GM19025 (cell line): ENCODE data around the gene TBCCD1.
A peak's percentile ranks its signal among the peaks of the same experiment; 100 is the strongest.
"Not testable (repeated sequence)": the region's sequence is repeated elsewhere in the genome, so short reads cannot be mapped to it uniquely, and the experiment has no call there.

Experiments
- ATAC-seq: cut with Tn5 transposase; IDR thresholded peaks from one replicate; pipeline ENCODE4 v1.9.1; 2021; ENCODE audit warnings: mild to moderate bottlenecking, low read depth, moderate library complexity; ENCODE audit not compliant: unreplicated experiment

The TBCCD1 gene

DNA sequence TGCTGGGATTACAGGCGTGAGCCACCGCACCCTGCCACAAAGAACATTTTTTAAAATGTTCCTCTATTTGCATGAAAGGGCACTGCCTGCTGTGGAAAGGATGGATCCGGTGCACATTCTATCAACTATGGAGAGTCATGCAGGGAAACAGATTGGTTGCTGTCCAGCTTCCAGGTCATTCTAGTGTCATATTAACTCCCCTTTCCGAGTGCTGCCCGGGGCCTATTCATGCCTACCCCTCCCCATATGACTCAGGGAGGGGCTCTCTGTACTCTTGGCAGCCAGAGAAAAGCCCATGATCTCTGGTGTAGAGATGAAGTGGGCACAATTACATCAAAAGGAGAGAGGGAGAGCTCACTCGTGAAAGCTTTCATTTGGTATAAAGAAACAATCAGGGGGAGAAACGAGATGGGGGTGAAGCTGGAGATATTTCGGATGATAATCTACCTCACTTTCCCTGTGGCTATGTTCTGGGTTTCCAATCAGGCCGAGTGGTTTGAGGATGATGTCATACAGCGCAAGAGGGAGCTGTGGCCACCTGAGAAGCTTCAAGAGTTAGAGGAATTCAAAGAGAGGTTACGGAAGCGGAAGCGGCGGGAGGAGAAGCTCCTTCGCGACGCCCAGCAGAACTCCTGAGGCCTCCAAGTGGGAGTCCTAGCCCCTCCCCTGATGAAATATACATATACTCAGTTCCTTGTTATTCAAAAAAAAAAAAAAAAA is 29.6 kb upstream of the TBCCD1 start:
- ATAC-seq, result no peak

DNA sequence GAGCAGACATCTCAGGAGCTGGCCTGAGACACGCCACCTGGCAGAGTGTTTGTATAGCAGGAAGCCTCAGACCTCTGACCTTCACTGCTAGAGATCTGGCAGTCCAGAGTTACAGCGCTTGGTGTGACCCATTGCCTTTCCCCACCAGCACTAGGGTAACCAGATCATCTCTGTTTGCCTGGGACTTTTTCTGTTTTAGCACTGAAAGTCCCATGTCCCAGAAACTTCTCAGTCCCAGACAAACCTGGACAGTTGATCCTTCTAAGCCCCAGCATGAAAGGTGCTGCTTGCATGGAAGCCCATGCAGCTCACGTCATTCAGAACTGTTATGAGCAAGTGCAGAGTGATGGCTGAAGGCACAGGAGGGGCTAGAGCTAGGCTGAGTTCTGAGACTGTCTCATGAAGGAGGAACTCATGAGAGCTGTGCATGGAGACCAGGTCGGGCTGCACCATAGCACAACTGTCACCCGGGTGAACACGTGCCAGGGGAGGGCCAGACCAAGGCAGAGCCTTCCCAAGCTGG is 27.5 kb upstream of the TBCCD1 start:
- ATAC-seq, result no peak

DNA sequence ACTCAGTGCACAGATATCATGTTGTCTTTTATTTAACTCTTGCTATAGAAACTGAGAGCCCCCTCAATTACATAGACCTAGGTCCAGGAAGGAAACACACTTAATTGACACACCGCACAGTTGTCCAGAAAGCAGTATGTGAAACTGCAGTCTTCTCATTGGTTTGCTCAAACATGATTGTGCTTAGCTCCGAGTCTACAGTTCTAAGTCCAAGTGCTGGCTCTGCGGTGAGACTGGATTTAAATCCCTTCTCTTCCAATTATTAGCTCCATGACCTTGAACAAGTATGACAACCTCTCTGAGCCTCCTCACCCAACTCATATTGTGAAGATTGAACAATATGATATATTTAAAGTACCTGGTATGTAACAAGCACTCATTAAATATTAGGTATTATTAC is 26.7 kb upstream of the TBCCD1 start:
- ATAC-seq, result no peak

DNA sequence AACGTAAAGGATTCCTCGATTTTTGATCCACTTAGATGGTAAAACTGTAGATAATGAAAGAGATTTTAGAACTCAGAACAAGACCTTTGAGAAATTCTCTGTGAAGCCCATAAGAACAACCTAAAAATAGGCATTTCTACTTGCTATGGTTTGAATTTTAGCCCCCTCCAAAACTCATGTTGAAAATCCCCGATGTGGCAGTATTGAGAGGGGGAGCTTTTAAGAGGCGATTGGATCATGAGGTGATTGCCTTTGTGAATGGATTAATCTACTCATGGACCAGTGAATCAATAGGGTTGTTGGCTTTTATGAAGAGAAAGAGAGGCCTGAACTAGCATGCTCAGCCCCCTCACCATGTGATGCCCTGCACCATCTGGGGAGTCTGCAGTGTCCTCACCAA is 25.5 kb upstream of the TBCCD1 start:
- no peak for ATAC-seq

DNA sequence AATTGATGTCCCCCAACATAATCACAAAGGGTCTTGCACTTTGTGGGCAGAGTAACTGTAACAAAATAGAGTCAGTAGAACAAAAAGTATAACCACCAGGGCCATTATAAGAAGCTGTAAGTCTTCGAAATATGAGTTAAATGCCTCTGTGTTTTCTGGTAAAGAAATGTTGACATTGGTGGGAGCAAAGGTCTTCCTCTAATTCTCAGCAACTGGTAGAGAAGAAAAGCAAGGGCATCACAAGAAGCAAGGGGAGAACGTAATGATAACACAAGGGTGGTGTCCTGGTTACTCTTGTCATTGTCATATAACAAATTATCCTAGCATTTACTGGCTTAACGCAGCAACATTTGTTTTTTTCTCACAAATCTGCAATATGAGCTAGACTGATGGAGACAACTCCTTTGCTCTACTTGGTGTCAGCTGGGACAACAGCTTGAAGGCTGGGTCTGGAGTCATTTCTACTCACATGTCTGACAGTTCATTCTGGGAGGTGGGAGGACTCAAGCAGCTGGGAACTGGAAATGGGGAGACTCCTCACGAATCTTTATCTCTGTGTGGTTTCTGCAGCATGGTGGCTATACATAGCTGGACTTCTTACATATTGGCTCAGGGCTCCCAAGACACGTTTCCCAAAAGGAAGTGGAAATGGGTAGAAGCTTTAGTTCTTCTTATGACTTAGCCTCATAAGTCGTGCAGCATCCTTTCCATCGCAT is 23.6 kb upstream of the TBCCD1 start:
- ATAC-seq, result no peak

DNA sequence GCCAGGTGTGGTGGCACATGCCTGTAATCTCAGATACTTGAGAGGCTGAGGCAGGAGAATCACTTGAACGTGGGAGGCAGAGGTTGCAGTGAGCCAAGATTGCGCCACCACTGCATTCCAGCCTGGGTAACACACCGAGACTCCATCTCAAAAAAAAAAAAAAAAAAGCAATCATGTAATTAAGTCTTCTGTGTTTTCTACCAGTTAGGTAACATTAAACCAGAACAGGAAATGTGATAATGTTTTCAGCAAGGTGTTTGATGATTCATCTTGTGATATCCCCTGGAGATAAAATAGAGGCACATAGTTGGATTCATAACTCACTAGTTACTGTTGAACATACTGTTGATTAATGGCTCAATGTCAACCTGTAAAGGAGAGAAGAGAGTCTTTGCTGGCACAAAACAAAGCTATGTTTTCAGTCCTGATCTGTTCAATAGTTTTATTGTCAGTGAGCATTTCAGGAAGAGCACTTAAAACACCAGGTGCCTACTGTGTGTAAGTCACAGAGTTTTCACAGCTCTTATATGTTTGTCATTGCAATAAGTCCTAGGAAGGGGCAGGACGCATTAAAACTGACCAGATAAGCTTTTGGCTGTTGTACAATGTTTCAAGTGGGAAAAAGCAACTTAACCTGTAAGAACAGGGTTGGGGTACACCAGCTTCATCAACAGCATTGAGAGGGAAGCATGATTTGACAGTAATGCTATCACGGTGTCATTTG is 22.9 kb upstream of the TBCCD1 start:
- ATAC-seq, result no peak

DNA sequence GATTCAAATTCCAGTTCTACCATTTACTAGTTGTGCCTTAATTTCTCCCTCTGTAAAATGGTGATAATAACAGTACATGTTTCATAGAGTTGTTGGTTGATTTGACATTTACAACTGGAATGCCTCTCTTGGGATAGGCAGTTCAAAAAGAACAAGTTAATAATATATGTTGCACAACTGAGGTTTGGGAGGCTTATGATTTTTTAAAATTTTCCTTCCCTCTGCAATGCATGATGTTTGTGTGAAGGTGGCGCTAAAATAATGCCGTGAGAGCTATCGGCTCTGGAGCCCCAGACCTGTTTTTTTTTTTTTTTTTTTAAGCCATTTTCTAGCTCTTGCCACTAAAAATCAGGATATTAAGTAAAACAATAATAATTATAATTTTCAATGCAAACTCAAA is 22.0 kb upstream of the TBCCD1 start:
- no peak for ATAC-seq

DNA sequence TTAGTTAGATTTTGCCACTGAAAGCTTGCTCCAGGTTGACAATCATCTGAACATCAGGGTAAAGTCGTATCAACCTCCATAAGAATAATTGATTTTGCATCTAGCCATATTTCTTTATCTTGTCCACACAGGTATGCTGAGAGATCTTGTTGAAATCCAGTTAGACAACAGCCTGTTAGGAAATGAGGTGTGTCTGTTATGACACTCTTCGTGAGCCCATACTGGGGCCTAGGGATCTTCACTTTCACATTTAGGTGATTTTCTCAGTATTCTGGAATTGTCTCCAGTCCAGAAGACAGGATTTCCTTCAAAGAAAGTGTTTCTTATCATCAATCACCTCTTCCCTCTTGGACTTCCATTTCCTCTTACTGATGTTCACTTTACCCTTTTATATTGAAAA is 21.5 kb upstream of the TBCCD1 start:
- ATAC-seq, result no peak

DNA sequence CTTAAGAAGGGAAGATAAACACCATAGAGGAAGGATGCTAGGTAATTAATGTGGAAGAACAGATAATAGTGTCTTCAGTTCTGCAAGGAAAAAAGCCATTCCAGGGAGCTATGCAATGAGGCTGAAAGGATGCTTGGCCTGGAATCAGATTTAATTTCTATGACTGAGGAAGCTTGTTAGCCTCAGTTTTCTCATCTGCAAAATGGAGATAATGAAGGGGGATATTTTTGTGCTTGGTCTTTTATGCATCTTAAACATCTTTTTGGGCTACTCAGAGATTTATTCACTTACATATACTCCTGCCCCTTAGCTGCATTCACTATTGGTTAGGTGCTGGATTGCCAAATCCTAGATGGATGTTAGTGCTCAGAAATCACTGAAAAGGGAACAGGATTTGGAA is 20.0 kb upstream of the TBCCD1 start:
- no peak for ATAC-seq

DNA sequence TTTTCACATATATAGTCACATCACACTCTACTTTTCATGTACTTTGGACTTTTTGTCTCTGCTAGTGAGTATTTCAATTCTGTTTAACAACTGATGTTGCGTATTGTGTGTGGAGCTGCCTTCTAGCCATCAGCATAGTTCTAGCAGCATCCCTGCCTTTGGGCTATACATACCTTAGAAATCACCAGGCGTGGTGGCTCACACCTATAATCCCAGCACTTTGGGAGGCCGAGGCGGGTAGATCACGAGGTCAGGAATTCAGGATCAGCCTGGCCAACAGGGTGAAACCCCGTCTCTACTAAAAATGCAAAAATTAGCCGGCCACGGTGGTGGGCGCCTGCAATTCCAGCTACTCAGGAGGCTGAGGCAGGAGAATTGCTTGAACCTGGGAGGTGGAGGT is 19.1 kb upstream of the TBCCD1 start:
- not testable (repeated sequence) for ATAC-seq

DNA sequence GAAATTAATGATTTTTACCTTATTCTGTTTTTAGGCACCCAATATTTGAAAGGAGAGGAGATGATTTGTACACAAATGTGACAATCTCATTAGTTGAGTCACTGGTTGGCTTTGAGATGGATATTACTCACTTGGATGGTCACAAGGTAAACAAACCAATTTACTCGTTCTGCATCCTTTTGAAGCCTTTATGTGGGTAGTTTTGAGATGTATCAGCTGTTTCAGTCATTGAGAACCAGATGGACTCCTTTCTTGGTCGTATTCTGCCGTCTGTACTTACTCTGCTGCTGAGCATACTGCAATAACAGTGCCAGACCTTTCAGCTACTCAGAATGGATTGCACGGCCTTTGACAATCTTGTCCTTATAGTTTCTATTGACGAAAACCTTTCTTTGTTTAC is 16.7 kb upstream of the TBCCD1 start:
- ATAC-seq, result no peak

DNA sequence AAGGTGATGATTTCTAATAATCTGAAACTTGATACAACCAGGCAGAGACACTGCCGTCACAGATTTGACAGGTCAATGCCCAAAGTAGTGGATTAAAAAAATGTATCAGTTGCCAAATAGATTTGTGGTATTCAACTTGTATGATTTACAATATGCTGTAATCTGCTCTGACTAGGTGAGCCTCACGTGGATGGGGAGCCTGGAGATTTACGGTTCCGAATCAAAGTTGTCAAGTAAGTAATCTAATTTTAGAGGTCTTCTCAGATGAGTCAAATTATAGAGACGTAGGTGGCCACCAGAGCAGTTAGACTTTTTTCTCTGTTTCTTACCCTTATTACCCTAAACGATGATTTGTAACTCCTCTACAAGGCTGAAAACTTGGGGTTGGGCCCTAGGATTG is 15.4 kb upstream of the TBCCD1 start:
- ATAC-seq, result no peak

DNA sequence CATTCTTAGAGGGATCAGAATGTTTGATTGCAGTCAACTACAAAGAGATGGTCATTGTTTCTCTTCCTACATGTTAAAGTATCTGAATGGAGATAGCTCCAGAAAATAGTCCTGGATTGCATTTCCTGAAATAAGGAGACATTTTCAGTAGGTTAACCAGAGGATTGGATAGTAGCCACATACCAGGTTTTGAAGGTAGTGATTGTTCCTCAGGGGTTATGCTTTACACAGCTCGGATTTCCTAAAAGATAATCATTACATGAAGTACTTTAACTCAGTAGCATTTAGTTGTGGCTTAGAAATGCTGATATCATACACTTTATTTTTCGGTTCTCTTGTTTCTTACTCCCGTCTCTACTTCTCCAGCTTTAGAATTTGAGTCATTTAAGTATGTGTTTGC is 13.6 kb upstream of the TBCCD1 start:
- no peak for ATAC-seq

DNA sequence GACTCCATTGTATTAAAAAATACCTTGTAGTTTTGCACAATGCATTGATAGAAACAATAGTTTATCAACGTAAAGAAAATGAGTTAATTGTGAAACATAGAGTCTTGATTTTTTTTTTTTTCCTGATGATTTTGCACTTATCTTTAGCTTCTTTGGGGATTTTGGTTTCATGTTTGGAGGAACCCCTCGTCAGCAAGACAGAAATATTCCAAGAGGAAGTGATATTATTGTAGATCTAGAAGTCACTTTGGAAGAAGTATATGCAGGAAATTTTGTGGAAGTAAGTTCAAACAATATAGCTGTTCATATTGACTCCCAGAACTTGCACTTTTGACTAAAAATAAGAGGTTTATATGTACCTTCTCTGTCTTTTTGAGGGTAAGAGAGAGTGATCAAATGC is 10.4 kb upstream of the TBCCD1 start:
- no peak for ATAC-seq

DNA sequence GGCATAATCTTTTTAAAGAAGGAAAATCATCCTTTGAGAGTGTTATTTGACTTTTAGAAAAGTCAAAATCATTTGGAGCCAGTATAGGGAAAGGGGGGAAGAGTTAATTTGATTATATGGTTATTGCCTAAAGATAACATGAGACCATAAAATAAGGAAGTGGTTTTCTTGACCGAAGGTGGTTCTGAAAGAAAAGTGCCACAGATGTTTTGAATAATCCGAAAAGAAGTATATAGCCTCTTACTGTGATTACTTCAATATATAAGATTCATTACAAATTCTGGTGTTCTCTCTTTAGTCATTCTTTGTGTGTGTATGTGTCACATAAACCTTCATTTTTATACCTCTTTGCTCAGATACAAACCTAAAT is 4.5 kb upstream of the TBCCD1 start:
- ATAC-seq, result no peak

DNA sequence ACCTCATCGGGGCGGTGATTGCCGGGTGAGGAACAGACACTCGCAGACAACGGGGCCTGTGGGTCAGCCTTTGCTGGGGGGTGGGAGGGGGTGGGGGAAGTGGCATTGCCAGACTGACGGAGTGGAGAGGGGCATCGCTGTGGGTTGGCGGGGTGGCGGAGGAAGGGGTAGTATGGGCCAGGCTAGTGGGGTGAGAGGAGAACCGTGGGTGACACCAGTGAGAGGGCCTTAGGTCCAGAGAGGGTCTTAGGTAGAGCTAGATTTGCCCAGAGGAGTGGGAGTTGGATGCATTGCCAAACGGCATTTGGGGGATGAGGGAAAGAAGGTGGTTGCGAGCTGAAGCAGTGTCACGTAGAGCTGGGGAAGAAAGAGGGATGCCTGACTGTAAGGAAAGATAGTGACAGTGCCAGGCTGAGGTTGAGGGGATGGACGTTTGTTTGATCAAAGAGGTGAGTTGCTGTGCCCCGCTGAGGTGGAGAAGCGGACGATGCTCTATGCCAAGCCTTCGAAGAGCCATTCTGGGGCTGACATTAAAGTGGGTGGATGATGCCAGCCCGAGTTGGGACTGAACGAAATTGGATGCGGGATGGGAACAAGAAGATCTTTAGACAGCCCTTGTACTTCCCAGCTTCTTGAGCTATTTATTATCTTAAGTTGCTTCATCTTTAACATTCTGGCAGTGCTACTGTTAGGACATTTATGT is 4.0 kb upstream of the TBCCD1 start:
- ATAC-seq, result no peak

DNA sequence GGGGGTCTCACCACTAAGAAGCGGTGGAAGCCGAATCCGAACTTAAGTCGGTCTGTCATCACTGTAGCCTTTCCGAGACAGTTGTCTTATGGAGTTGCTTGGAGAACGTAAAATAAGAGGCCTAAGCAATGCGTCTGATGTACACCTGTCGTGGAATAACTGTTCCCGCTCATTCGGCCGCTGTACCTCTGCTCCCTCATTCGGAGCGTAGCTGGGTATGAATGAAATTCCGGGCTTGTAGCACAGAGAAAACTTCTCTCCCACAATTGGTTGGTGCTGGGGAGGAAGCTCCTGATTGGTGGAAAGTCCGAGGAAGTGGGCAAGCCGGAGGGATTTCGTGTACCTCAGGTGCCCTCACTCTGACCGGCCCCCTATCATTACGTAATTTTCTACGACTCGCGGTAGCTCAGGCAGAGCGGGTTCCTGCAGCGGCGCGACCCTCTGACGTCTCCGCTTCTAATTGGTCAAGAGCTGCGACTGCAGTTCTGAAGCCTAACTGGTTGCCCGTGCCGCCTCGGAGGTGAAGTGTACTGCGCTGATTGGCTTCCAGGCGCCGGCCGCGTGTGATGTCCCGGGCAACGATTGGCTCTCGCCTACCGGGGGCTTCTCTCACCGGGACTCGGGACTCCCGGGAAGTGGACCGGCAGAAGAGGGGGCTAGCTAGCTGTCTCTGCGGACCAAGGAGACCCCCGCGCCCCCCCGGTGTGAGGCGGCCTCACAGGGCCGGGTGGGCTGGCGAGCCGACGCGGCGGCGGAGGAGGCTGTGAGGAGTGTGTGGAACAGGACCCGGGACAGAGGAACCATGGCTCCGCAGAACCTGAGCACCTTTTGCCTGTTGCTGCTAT is 3.2 kb upstream of the TBCCD1 start, which contains the start of gene DNAJB11:
DNAJB11 (plus strand) TSS at position 625 of the 845 bp plus-strand sequence; CDS start at position 803, 178 bp downstream.
- peak; percentile 84 for ATAC-seq

DNA sequence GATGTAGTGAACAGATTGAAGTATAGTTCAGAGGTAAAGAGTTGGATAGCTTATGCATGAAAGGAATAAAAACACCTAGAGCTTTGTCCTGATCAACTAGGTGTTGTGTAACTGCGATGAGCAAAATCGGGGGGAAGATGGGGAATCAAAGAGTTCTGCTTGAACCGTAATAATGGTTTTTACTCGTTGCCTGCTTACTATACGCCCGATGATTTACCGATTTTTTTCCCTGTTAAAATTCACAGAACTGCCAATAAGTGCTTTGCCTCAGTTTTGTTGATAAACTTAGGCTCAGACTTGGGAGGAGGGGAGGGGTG is 2.6 kb upstream of the TBCCD1 start:
- ATAC-seq, result no peak

DNA sequence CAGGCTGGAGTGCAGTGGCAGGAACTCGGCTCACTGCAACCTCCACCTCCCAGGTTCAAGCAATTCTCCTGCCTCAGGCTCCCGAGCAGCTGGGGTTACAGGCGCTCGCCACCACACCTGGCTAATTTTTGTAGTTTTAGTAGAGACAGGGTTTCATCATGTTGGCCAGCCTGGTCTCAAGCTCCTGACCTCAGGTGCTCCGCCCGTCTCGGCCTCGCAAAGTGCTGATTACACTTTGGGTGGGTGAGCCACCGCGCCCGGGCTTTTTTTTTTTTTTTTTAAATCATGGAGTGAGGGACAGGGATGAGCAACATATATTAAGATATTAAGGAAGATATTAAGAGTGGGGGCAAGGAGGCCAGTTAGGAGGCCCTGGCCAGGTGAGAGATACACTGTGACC is 2.2 kb upstream of the TBCCD1 start:
- ATAC-seq, result not testable (repeated sequence)

DNA sequence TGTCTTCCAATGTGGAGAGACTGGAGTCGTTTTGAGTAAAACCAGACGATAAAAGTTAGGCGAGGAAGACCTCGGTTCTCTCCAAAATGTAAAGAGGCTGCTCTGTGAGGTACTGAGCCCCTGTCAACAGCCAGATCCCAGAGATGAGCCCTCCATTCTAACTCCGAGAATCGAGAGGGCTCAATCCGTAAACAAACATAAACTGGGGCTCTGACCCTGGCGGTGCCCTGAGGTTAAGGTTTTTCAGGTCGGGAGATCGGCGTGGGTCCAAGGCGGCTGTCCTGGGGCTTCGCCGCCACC is 417 bp downstream of the TBCCD1 start:
- ATAC-seq, result no peak
